HCT116 (cell line): ENCODE data around the gene MIR17HG. TPM values are rescaled to one million over a fixed set of nuclear protein-coding genes. Genes with fewer than 3 reads are reported as not detected.

Source experiments
- ATAC-seq: fragments of 200-7000 bp; cut with Tn5 transposase; 2 replicates; pipeline ENCODE4 v1.9.1; 2020; ENCODE audit warnings: mild to moderate bottlenecking, moderate library complexity
- BruUV-seq: library from RNA; stranded (reverse); fragments of 400-500 nt; replicated peaks from 2 replicates; lab custom pipeline; 2021; lab: Mats Ljungman, UMichigan
- CTCF ChIA-PET: fragments of 300-600 bp; sonication (Branson Sonifier 250); formaldehyde crosslinking; loops from one replicate; lab custom pipeline; 2021; ENCODE audit warnings: antibody characterized with exemption; lab: Charles Lee
- POLR2A ChIA-PET: fragments of 300-600, 350-600 bp; sonication (Branson Sonifier 250); formaldehyde crosslinking; loops from one replicate; lab custom pipeline; 2021; ENCODE audit warnings: antibody characterized with exemption; lab: Charles Lee
- RAD21 ChIA-PET, 2 experiments: fragments of 300-600 bp; sonication (Branson Sonifier 250); formaldehyde crosslinking; loops; one replicate each; lab custom pipeline; 2023; ENCODE audit warnings: low total read pairs in 2 of 2; ENCODE audit not compliant: uncharacterized antibody in 2 of 2, unreplicated experiment in 2 of 2, low non-redundant PET in 1 of 2; lab: Charles Lee
- DNase-seq: peaks from one replicate; pipeline ENCODE4 v3.0.0-alpha.2; 2010; ENCODE audit warnings: low read depth, low spot score
- H2AFZ ChIP-seq: fragments of 200-600 bp; shearing (Covaris generic), sonication (generic); 2 replicates; pipeline ENCODE4 v1.6.1; 2017; ENCODE audit warnings: low read depth, mixed run types, mixed read lengths, antibody characterized with exemption, low read length; ENCODE audit not compliant: poor library complexity, severe bottlenecking
- H3K27ac ChIP-seq: 2 replicates; pipeline ENCODE4 v1.5.1; 2012; ENCODE audit warnings: low read depth, low read length
- H3K27me3 ChIP-seq: fragments of 200-600 bp; sonication (generic); 2 replicates; pipeline ENCODE4 v1.6.1; 2016; ENCODE audit warnings: mixed run types, low read length, mixed read lengths; ENCODE audit not compliant: insufficient read depth
- H3K36me3 ChIP-seq, 2 experiments: fragments of 200-500 bp in 1 of 2; fragments of 200-600 bp in 1 of 2; sonication (Bioruptor generic) in 1 of 2; sonication (generic) in 1 of 2; 2 replicates each; pipeline versions ENCODE4 v1.5.1 to v1.6.1; 2014 to 2016; ENCODE audit warnings: low read length in 2 of 2, inconsistent platforms in 1 of 2, mixed read lengths in 1 of 2, mixed run types in 1 of 2; ENCODE audit not compliant: insufficient read depth in 2 of 2, control insufficient read depth in 1 of 2
- H3K4me1 ChIP-seq, 2 experiments: fragments of 200-600 bp in 1 of 2; sonication (generic) in 1 of 2; 2 replicates each; pipeline versions ENCODE4 v1.5.1 to v1.6.1; 2012 to 2017; ENCODE audit warnings: low read length in 2 of 2, inconsistent platforms in 1 of 2, mild to moderate bottlenecking in 1 of 2, mixed read lengths in 1 of 2, mixed run types in 1 of 2, moderate library complexity in 1 of 2; ENCODE audit not compliant: insufficient read depth in 2 of 2, control insufficient read depth in 1 of 2
- H3K4me2 ChIP-seq: fragments of 200-600 bp; sonication (generic); 2 replicates; pipeline ENCODE4 v1.6.1; 2017; ENCODE audit warnings: mixed run types, low read length, mixed read lengths
- H3K4me3 ChIP-seq, 2 experiments: fragments of 200-600 bp in 1 of 2; sonication (generic) in 1 of 2; replicated peaks in 1 of 2; 2 replicates each; pipeline ENCODE4 v1.5.1; 2011 to 2016; ENCODE audit warnings: low read length in 2 of 2, control low read depth in 1 of 2, low read depth in 1 of 2, mild to moderate bottlenecking in 1 of 2, mixed read lengths in 1 of 2, mixed run types in 1 of 2
- H3K79me2 ChIP-seq: fragments of 200-600 bp; sonication (generic); 2 replicates; pipeline ENCODE4 v1.6.1; 2017; ENCODE audit warnings: mild to moderate bottlenecking, mixed run types, low read length, moderate library complexity, mixed read lengths; ENCODE audit not compliant: insufficient read depth
- H3K9ac ChIP-seq: fragments of 200-600 bp; sonication (generic); 2 replicates; pipeline ENCODE4 v1.6.1; 2016; ENCODE audit warnings: low read length, mixed read lengths
- H3K9me2 ChIP-seq: fragments of 200-600 bp; sonication (generic), shearing (Covaris generic); 2 replicates; pipeline ENCODE4 v1.6.1; 2017; ENCODE audit warnings: mixed run types, mild to moderate bottlenecking, moderate library complexity; ENCODE audit not compliant: insufficient read depth
- H3K9me3 ChIP-seq, 2 experiments: fragments of 200-500 bp in 1 of 2; fragments of 200-600 bp in 1 of 2; sonication (Bioruptor generic) in 1 of 2; sonication (generic) in 1 of 2; 2 replicates each; pipeline ENCODE4 v1.6.1; 2014 to 2017; ENCODE audit warnings: low read length in 2 of 2, mixed read lengths in 2 of 2, inconsistent platforms in 1 of 2, low read depth in 1 of 2, mild to moderate bottlenecking in 1 of 2, mixed run types in 1 of 2, moderate library complexity in 1 of 2; ENCODE audit not compliant: control insufficient read depth in 1 of 2, insufficient read depth in 1 of 2
- H4K20me1 ChIP-seq: fragments of 200-600 bp; sonication (generic), shearing (Covaris generic); 2 replicates; pipeline ENCODE4 v1.6.1; 2017; ENCODE audit warnings: mixed run types, mild to moderate bottlenecking, moderate library complexity; ENCODE audit not compliant: insufficient read depth
- CBX3 ChIP-seq: IDR thresholded peaks from 2 replicates; pipeline ENCODE4 v1.6.1; 2012; ENCODE audit warnings: low read depth
- CEBPB ChIP-seq: IDR thresholded peaks from 2 replicates; pipeline ENCODE4 v1.6.1; 2012; ENCODE audit warnings: low read depth
- EGR1 ChIP-seq: IDR thresholded peaks from 2 replicates; pipeline ENCODE4 v1.6.1; 2012; ENCODE audit warnings: low read depth
- ELF1 ChIP-seq: IDR thresholded peaks from 2 replicates; pipeline ENCODE4 v1.6.1; 2012; ENCODE audit warnings: low read depth, borderline replicate concordance
- EZH2phosphoT487 ChIP-seq: fragments of 200-600 bp; IDR thresholded peaks from 2 replicates; pipeline ENCODE4 v1.6.1; 2018; ENCODE audit warnings: antibody characterized with exemption, borderline replicate concordance
- FOSL1 ChIP-seq: IDR thresholded peaks from 2 replicates; pipeline ENCODE4 v1.6.1; 2012; ENCODE audit warnings: low read depth
- JUND ChIP-seq: IDR thresholded peaks from 2 replicates; pipeline ENCODE4 v1.6.1; 2012
- RAD21 ChIP-seq: IDR thresholded peaks from 2 replicates; pipeline ENCODE4 v1.6.1; 2012; ENCODE audit warnings: low read depth, mild to moderate bottlenecking
- REST ChIP-seq: IDR thresholded peaks from 2 replicates; pipeline ENCODE4 v1.6.1; 2012; ENCODE audit warnings: low read depth
- SP1 ChIP-seq: IDR thresholded peaks from 2 replicates; pipeline ENCODE4 v1.6.1; 2012; ENCODE audit warnings: low read depth
- ZFX ChIP-seq: fragments of 450-650 bp; IDR thresholded peaks from 2 replicates; pipeline ENCODE4 v1.6.1; 2017
- ZNF274 ChIP-seq: fragments of 200-500 bp; sonication (Bioruptor generic); IDR thresholded peaks from 2 replicates; pipeline ENCODE4 v1.6.1; 2014; ENCODE audit warnings: mild to moderate bottlenecking, low read depth, low read length, inconsistent platforms
- intact Hi-C: fragments of 100-400 bp; cut with micrococcal nuclease; formaldehyde crosslinking; loops from 2 replicates; pipeline ENCODE4 v1.10.0; 2022
- total RNA-seq: library from RNA; stranded (reverse); gene quantifications from one replicate; pipeline ENCODE4 v1.2.1, GENCODE V29; 2021; ENCODE audit not compliant: unreplicated experiment
- TF ChIP-seq, protein P1 (sequence below): IDR thresholded peaks from 2 replicates; pipeline ENCODE4 v1.6.1; 2012
- TF ChIP-seq, protein P2 (sequence below): IDR thresholded peaks from 2 replicates; pipeline ENCODE4 v1.6.1; 2011; ENCODE audit warnings: mild to moderate bottlenecking, low read length, moderate library complexity; ENCODE audit not compliant: insufficient replicate concordance; ENCODE audit errors: extremely low read depth
- TF ChIP-seq, protein P3 (sequence below): IDR thresholded peaks from 2 replicates; pipeline ENCODE4 v1.6.1; 2012

MIR17HG gene
- total RNA-seq, 1 experiment from 2014 or later, result 10.3 TPM

GRCh38 chr13:91302111-91302510 lies 45.4 kb upstream of the MIR17HG start:
- H3K27ac ChIP-seq, result no peak overlapping the region
- H3K4me3 ChIP-seq, result no peak overlapping the region
- no peak overlapping the region for H3K4me2 ChIP-seq
- TF ChIP-seq EZH2phosphoT487, result no peak
- TF ChIP-seq, protein P1, sequence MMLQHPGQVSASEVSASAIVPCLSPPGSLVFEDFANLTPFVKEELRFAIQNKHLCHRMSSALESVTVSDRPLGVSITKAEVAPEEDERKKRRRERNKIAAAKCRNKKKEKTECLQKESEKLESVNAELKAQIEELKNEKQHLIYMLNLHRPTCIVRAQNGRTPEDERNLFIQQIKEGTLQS, result no peak
- TF ChIP-seq, protein P2, sequence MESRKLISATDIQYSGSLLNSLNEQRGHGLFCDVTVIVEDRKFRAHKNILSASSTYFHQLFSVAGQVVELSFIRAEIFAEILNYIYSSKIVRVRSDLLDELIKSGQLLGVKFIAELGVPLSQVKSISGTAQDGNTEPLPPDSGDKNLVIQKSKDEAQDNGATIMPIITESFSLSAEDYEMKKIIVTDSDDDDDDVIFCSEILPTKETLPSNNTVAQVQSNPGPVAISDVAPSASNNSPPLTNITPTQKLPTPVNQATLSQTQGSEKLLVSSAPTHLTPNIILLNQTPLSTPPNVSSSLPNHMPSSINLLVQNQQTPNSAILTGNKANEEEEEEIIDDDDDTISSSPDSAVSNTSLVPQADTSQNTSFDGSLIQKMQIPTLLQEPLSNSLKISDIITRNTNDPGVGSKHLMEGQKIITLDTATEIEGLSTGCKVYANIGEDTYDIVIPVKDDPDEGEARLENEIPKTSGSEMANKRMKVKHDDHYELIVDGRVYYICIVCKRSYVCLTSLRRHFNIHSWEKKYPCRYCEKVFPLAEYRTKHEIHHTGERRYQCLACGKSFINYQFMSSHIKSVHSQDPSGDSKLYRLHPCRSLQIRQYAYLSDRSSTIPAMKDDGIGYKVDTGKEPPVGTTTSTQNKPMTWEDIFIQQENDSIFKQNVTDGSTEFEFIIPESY, result no peak
- TF ChIP-seq SP1, result no peak
- TF ChIP-seq RAD21, result no peak
- no peak for TF ChIP-seq CEBPB
- no peak for TF ChIP-seq ZNF274
- TF ChIP-seq JUND, result no peak
- TF ChIP-seq REST, result no peak
- TF ChIP-seq, protein P3, sequence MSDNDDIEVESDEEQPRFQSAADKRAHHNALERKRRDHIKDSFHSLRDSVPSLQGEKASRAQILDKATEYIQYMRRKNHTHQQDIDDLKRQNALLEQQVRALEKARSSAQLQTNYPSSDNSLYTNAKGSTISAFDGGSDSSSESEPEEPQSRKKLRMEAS, result no peak
- TF ChIP-seq ZFX, result no peak
- no peak for TF ChIP-seq EGR1
- no peak for TF ChIP-seq ELF1
- TF ChIP-seq FOSL1, result no peak
- TF ChIP-seq CBX3, result no peak
- TF ChIP-seq, all 23 proteins: peak for 0
- Histone ChIP-seq H3K4me1 (no peaks in the 10 kb centered on the region), H3K36me3 (no peaks in the 10 kb centered on the region), H3K27me3 (no peaks in the 10 kb centered on the region), H4K20me1 (no peaks in the 10 kb centered on the region), H3K9me3 (no peaks in the 10 kb centered on the region), H3K9ac (no peak overlapping the region), H3K9me2 (no peaks in the 10 kb centered on the region), H3K79me2 (no peaks in the 10 kb centered on the region), H2AFZ (no peak overlapping the region)
- ATAC-seq, result no peak
- no TSS peak for BruUV-seq
- ChIA-PET POLR2A (no interaction called here), RAD21 (no interaction called here), CTCF (no interaction called here)
- intact Hi-C loops, result no loop called here
- no peak for DNase-seq
